ENCODE data around the gene THYN1. TPM values are rescaled to one million over a fixed set of nuclear protein-coding genes. Genes with fewer than 3 reads are reported as not detected.

The THYN1 gene
- total and polyA plus RNA-seq, 12 donors = 32.8 to 91.0 (median 48.6) TPM

- peaks cover 4 to 8% of the 10 kb centered on the region in 2 donors for H3K4me1 ChIP-seq (replicated peaks in 1 of 2)
- H3K4me3 ChIP-seq = no peak overlapping the region
- no peak for TF ChIP-seq POLR2A (IDR thresholded peaks at IDR 0.05)
- TF ChIP-seq CTCF (IDR thresholded peaks at IDR 0.05) = no peak
- no peak overlapping the region for H3K27ac ChIP-seq
- H3K9me3 ChIP-seq (replicated peaks in 1 of 3) = no peaks in the 10 kb centered on the region
- H3K27me3 ChIP-seq = no peaks in the 10 kb centered on the region
- H3K36me3 ChIP-seq (replicated peaks in 1 of 2) = peaks cover 0 to 59% of the 10 kb centered on the region in 2 donors
- no peak for DNase-seq
- WGBS, 4 donors = 85 to 90% (median 88%) methylated on average over 11 of the region's 11 CpGs
- intact Hi-C loops (cut with DNase I) = no loop called here
Observed at GRCh38 chr11:134237557-134237922, 15.6 kb downstream of the THYN1 start.

GRCh38 chr11:134236834-134237556, 16.2 kb downstream of the THYN1 start:
- peak in 2 of 7 donors; percentile 24 to 30 for DNase-seq
- TF ChIP-seq CTCF (IDR thresholded peaks at IDR 0.05) (no peak), POLR2A (IDR thresholded peaks at IDR 0.05) (no peak)
- 86 to 90% (median 88%) methylated on average over 7 of the region's 7 CpGs for WGBS, 4 donors
- intact Hi-C loops (cut with DNase I) = no loop called here
- peaks cover 0 to 54% of the 10 kb centered on the region in 2 donors for H3K36me3 ChIP-seq (replicated peaks in 1 of 2)
- no peak overlapping the region for H3K27ac ChIP-seq
- H3K27me3 ChIP-seq = no peaks in the 10 kb centered on the region
- H3K4me1 ChIP-seq (replicated peaks in 1 of 2) = peaks cover 4 to 11% of the 10 kb centered on the region in 2 donors
- no peak overlapping the region for H3K4me3 ChIP-seq
- no peaks in the 10 kb centered on the region for H3K9me3 ChIP-seq (replicated peaks in 1 of 3)

- peaks cover 6 to 19% of the 10 kb centered on the region in 2 donors for H3K4me1 ChIP-seq (replicated peaks in 1 of 2)
- H3K27ac ChIP-seq = no peak overlapping the region
- no peaks in the 10 kb centered on the region for H3K27me3 ChIP-seq
- no peak overlapping the region for H3K4me3 ChIP-seq
- intact Hi-C loops (cut with DNase I) = no loop called here
- no peaks in the 10 kb centered on the region for H3K9me3 ChIP-seq (replicated peaks in 1 of 3)
- no peak for TF ChIP-seq CTCF (IDR thresholded peaks at IDR 0.05)
- no peak for TF ChIP-seq POLR2A (IDR thresholded peaks at IDR 0.05)
- peak in 4 of 7 donors; percentile 52 to 66 (median 56) for DNase-seq
- WGBS, 4 donors = 63 to 72% (median 67%) methylated on average over 3 of the region's 3 CpGs
- peaks cover 0 to 41% of the 10 kb centered on the region in 2 donors for H3K36me3 ChIP-seq (replicated peaks in 1 of 2)
Observed at GRCh38 chr11:134235399-134235798, 17.8 kb downstream of the THYN1 start.

- Histone ChIP-seq H3K27me3 (no peaks in the 10 kb centered on the region), H3K36me3 (replicated peaks in 1 of 2) (peaks cover 0 to 24% of the 10 kb centered on the region in 2 donors), H3K4me1 (replicated peaks in 1 of 2) (peaks cover 8 to 34% of the 10 kb centered on the region in 2 donors), H3K4me3 (no peak overlapping the region), H3K9me3 (replicated peaks in 1 of 3) (no peaks in the 10 kb centered on the region), H3K27ac (no peak overlapping the region)
- intact Hi-C loops (cut with DNase I) = no loop called here
- DNase-seq = no peak
- TF ChIP-seq POLR2A (IDR thresholded peaks at IDR 0.05) (no peak), CTCF (IDR thresholded peaks at IDR 0.05) (no peak)
- 91 to 98% (median 93%) methylated on average over 4 of the region's 4 CpGs for WGBS, 4 donors
Observed at GRCh38 chr11:134233729-134234179, 19.4 kb downstream of the THYN1 start.

Data from adrenal gland (tissue), 12 donors.